Right cardiac atrium (tissue), 5 donors: ENCODE results near the gene SYT12. TPM values are rescaled to one million over a fixed set of nuclear protein-coding genes. Genes with fewer than 3 reads are reported as not detected.

Source experiments
- ATAC-seq, 2 donors: fragments of 200-7000 bp; cut with Tn5 transposase; one replicate each; pipeline versions ENCODE4 v1.8.0 to v1.9.1; 2020; ENCODE audit warnings: moderate library complexity in 2 of 2, mild to moderate bottlenecking in 1 of 2
- DNase-seq, 3 donors: peaks; one replicate each; pipeline ENCODE4 v3.0.0-alpha.2; 2020
- H3K27ac ChIP-seq: one replicate; pipeline ENCODE4 v1.5.1; 2013; ENCODE audit warnings: mild to moderate bottlenecking, low read length, control low read depth, moderate library complexity
- H3K27me3 ChIP-seq: one replicate; pipeline ENCODE4 v1.6.1; 2013; ENCODE audit not compliant: control insufficient read depth, insufficient read depth
- H3K4me1 ChIP-seq: one replicate; pipeline ENCODE4 v1.6.1; 2013; ENCODE audit warnings: low read length; ENCODE audit not compliant: control insufficient read depth, insufficient read depth
- H3K4me3 ChIP-seq: one replicate; pipeline ENCODE4 v1.5.1; 2013; ENCODE audit warnings: low read length, control low read depth
- H3K9me3 ChIP-seq: one replicate; pipeline ENCODE4 v1.6.1; 2013; ENCODE audit warnings: low read length; ENCODE audit not compliant: control insufficient read depth
- WGBS: extraction: QIAGEN DNeasy Blood & Tissue Kit; methylation state at CpG from one replicate; pipeline ENCODE4 v1.1.7; 2013; 5-methylcytosine and 5-hydroxymethylcytosine counted together
- intact Hi-C, 4 donors: fragments of 100-400 bp; cut with DNase I; formaldehyde crosslinking; loops; one replicate each; pipeline versions ENCODE4 v1.11.0 to v1.14.0; 2022 to 2023
- microRNA-seq, 2 donors: library from miRNA; unstranded; fragments of <30 nt; microRNA quantifications; one replicate each; pipeline ENCODE4 v1.2.0, GENCODE V29; 2020 to 2021
- polyA plus RNA-seq: library from polyadenylated mRNA; stranded (reverse); fragments of 200-250 nt; gene quantifications from one replicate; pipeline ENCODE4 v1.2.3, GENCODE V29; 2013
- total RNA-seq, 4 donors: library from RNA; stranded (reverse); fragmentation: NEBNext Ultra II Directional; extraction: Animal tissue kit (Norgen Biotek cat#: 25700); gene quantifications; one replicate each; pipeline ENCODE4 v1.2.1, GENCODE V29; 2021
- donor health status: healthy with polysubstance abuse.
- donor health status: DM: no; HTN: yes; CAD: no.
- donor health status: DM: no; HTN: no; CAD: no.
- donor health status: DM: no; HTN: yes; CAD: no; lungs with severe emphysema.
- donor health status: DM: yes; HTN: yes; CAD: no.

Gene SYT12
- total and polyA plus RNA-seq, 5 donors, result 0.11 to 1.4 (median 0.18) TPM

- ATAC-seq (peak; percentile 56 to 64), DNase-seq (peak; percentile 41 to 81 (median 67))
- Histone ChIP-seq H3K9me3 (no peaks in the 10 kb centered on the region), H3K4me1 (peaks cover 5% of the 10 kb centered on the region), H3K27me3 (no peaks in the 10 kb centered on the region), H3K27ac (peak overlapping the region; percentile 34), H3K4me3 (peak overlapping the region; percentile 7)
- WGBS, result 24% methylated on average over 20 of the region's 20 CpGs
- intact Hi-C loops, result loop anchor here in 3 of 4 donors (2.0 to 5.0 kb wide), 2 partner anchors 83 to 85 kb away; no protein-coding TSS in a partner anchor
Measured at GRCh38 chr11:67082071-67082791, 59.3 kb downstream of the SYT12 start.

- no peak for ATAC-seq
- H3K27me3 ChIP-seq, result no peaks in the 10 kb centered on the region
- DNase-seq, result no peak
- H3K9me3 ChIP-seq, result no peaks in the 10 kb centered on the region
- no peak overlapping the region for H3K4me3 ChIP-seq
- H3K4me1 ChIP-seq, result peaks cover 5% of the 10 kb centered on the region
- intact Hi-C loops, result loop anchor here in 3 of 4 donors (2.0 to 5.0 kb wide), 2 partner anchors 81 to 83 kb away; no protein-coding TSS in a partner anchor
- H3K27ac ChIP-seq, result no peak overlapping the region
- 91% methylated on average over 8 of the region's 8 CpGs for WGBS
Measured at GRCh38 chr11:67083786-67084366, 60.9 kb downstream of the SYT12 start.

- Histone ChIP-seq H3K27me3 (no peaks in the 10 kb centered on the region), H3K27ac (no peak overlapping the region), H3K4me3 (no peak overlapping the region), H3K9me3 (no peaks in the 10 kb centered on the region), H3K4me1 (peaks cover 5% of the 10 kb centered on the region)
- ATAC-seq, result no peak
- intact Hi-C loops, result no loop called here
- WGBS, result 96% methylated on average over 5 of the region's 5 CpGs
- no peak for DNase-seq
Measured at GRCh38 chr11:67085617-67086016, 62.7 kb downstream of the SYT12 start.

GRCh38 chr11:67090717-67091116, 67.8 kb downstream of the SYT12 start:
- Histone ChIP-seq H3K9me3 (no peaks in the 10 kb centered on the region), H3K4me3 (no peak overlapping the region), H3K27me3 (no peaks in the 10 kb centered on the region), H3K27ac (no peak overlapping the region), H3K4me1 (no peaks in the 10 kb centered on the region)
- WGBS, result 94% methylated on average over 8 of the region's 8 CpGs
- no peak for ATAC-seq
- DNase-seq, result no peak
- intact Hi-C loops, result no loop called here

- Histone ChIP-seq H3K4me3 (no peak overlapping the region), H3K9me3 (no peaks in the 10 kb centered on the region), H3K27me3 (no peaks in the 10 kb centered on the region), H3K4me1 (peaks cover 2% of the 10 kb centered on the region), H3K27ac (no peak overlapping the region)
- ATAC-seq (no peak), DNase-seq (no peak)
- WGBS, result 86% methylated on average over 1 of the region's 1 CpG
- intact Hi-C loops, result no loop called here
Measured at GRCh38 chr11:67095214-67095507, 72.2 kb downstream of the SYT12 start.

DNA sequence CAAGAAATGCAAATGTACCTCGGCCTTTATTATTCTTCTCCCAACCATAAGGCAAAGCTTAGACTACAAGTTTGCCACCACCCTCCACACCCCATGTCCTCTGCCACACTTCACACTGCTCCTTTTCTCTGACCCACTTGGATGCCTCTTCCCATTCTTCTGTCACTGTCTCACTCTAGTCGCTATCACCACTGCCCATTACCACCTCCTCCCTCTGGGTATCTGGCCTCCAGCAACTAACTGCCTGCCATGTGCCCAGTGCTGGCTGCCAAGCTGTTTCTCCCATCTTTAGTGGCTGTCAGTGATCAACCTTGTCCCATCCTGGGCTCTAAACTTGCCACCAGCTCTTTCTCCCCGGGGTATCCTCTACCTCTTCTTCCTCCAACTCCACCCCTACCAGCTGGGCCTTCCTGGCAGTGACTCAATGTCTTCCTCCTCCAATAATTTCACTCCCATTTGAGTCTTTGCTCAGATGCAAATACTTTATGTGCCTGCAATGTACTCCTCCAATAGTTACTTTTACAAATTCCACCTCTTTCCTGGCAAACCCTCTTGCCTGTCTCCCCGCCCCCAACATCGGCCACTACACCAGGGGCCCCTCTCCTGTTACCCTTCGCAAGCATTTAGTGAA, 76.0 kb downstream of the SYT12 start:
- Histone ChIP-seq H3K27me3 (no peaks in the 10 kb centered on the region), H3K27ac (no peak overlapping the region), H3K4me1 (peaks cover 2% of the 10 kb centered on the region), H3K4me3 (no peak overlapping the region), H3K9me3 (no peaks in the 10 kb centered on the region)
- 64% methylated on average over 6 of the region's 6 CpGs for WGBS
- ATAC-seq (peak; percentile 85 to 95), DNase-seq (peak in 2 of 3 donors; percentile 68 to 70)
- intact Hi-C loops, result no loop called here

DNA sequence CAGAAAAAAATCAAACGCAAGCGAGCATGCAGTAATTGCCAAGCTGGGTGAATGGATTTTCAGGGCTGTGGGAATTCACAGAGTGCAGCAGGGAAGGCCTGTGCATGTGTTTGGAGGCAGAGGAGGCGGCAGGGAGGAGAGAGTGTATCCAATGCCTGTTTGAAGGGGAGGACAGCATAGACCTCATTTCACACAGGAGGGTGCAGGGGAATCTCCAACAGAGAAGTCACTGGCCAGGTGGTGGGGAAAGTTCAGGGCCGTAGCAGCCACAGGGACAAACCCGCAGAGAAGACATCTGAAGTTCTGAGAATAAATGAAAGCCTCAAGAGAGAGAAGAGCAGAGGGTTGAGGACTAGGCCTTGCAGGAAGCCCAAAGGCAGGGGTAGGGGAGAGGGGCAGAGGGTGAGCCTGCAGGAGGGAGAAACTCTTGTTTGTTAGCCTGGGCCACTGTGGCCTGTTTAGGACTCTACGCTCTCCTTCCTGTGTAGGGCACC, 76.9 kb downstream of the SYT12 start:
- no peak overlapping the region for H3K27ac ChIP-seq
- ATAC-seq (no peak), DNase-seq (no peak)
- no peaks in the 10 kb centered on the region for H3K27me3 ChIP-seq
- intact Hi-C loops, result no loop called here
- H3K9me3 ChIP-seq, result no peaks in the 10 kb centered on the region
- peaks cover 2% of the 10 kb centered on the region for H3K4me1 ChIP-seq
- no peak overlapping the region for H3K4me3 ChIP-seq
- WGBS, result 94% methylated on average over 6 of the region's 6 CpGs

Small RNAs within 50 kb of the gene (microRNA-seq; reads per million reads assigned to microRNA genes)
- gene MIR6860, result 0 reads per million in 2 donors

Other genes with a start within 250 kb of the SYT12 start
- gene RCE1, start 179.7 kb upstream of the SYT12 start, total RNA-seq, result 1 to 10 TPM; 5.3 to 9.4 (median 6.8) TPM
- gene RCE1, start 179.7 kb upstream of the SYT12 start, polyA plus RNA-seq, result 4.8 TPM
- 10 to 100 TPM; 10.8 to 14.6 (median 11.6) TPM for gene LRFN4, start 166.1 kb upstream of the SYT12 start, total RNA-seq
- 11.8 TPM for gene LRFN4, start 166.1 kb upstream of the SYT12 start, polyA plus RNA-seq
- 10 to 100 TPM in 1 of 4 donors, 1 to 10 TPM in 3; 7.2 to 11.0 (median 9.0) TPM for gene PC, start 64.8 kb upstream of the SYT12 start, total RNA-seq
- 22.6 TPM for gene PC, start 64.8 kb upstream of the SYT12 start, polyA plus RNA-seq
- gene C11orf86, start 47.8 kb upstream of the SYT12 start, total RNA-seq, result not detected
- not detected for gene C11orf86, start 47.8 kb upstream of the SYT12 start, polyA plus RNA-seq
- gene RHOD, start 33.7 kb downstream of the SYT12 start, total RNA-seq, result 10 to 100 TPM; 34.2 to 51.0 (median 44.5) TPM
- 65.2 TPM for gene RHOD, start 33.7 kb downstream of the SYT12 start, polyA plus RNA-seq
- 10 to 100 TPM; 42.5 to 49.8 (median 46.5) TPM for gene KDM2A, start 96.1 kb downstream of the SYT12 start, total RNA-seq
- gene KDM2A, start 96.1 kb downstream of the SYT12 start, polyA plus RNA-seq, result 27.1 TPM
- 10 to 100 TPM; 50.4 to 56.5 (median 52.5) TPM for gene GRK2, start 243.3 kb downstream of the SYT12 start, total RNA-seq
- 56.6 TPM for gene GRK2, start 243.3 kb downstream of the SYT12 start, polyA plus RNA-seq